NOMO-1 (cell line): ENCODE results near the gene PYGM.

Source experiments
- DNase-seq, 2 experiments: peaks; one replicate each; lab custom pipeline; 2025; ENCODE audit not compliant: unreplicated experiment in 2 of 2; lab: John Stamatoyannopoulos, UW

The PYGM gene

DNA sequence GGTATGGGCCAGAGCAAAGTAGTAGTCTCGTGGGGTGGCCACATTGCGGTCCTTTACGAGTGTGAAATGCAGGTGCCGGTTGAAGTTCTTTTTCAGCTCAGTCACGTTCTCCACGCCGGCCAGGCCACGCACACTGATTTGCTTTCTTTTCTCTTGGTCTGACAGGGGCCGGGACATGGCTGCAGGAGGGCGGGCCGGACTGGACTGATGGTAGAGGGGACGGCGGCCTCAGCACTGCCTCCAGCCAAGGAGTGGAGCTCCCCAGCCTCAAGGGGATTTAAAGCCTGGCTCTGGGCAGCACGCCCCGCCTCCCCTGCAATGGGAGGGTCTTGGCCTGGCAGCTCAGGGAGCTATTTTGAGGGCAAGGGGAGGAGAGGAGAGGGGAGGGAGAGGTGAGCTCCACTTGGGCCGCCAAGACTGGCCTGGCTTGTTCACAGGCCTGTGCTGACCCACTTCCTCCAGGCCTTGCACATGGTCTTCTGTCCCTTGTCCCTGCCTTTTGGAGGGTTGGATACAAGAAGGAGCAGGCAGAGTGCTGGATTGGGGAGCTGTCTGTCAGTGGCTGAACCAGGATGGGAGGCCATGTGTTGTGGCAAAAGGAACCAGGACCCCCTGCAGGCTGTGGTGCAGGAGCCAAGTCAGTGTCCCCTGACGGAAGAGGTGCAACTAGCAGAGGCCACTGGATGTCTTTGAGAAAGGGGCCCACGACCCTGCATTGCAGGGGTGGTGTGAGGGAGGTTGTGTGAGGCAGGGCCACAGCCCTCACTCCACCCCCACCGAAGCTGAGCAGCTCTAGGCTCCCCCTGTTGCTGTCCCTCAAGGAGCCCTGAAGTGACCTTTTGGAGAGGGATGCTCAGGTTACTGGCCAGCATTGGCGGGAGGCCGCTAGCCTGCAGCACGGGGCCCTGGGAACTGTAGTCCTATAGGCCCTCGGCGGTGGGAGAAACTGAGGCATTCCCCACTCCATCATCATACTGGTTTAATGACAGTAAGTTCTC is at the start of gene PYGM:
Gene PYGM (minus strand): TSS at position 253 of the 998 bp plus-strand sequence. CDS start 76 bp downstream, at position 177.
- DNase-seq, result no peak

DNA sequence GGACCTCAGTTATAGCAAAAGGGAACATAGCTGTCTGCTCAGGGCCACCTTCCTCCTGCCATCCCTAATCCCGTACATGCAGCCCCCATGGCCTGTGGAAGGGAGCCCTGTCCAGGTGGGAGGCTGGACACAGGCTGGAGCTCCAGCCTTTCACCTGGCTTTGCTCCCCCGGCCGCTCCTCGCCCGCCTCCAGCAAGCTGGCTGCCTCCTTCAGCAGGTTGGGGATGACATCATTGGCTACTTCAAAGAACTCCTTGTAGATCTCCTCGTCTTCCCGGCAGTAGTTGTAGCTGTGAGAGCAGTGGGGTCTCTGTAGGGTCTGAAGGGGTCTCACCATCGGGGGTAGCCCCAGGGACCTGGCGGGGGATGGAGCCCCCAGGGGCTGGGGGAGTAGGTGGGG is 45.7 kb upstream of the PYGM start:
- DNase-seq, result no peak

DNA sequence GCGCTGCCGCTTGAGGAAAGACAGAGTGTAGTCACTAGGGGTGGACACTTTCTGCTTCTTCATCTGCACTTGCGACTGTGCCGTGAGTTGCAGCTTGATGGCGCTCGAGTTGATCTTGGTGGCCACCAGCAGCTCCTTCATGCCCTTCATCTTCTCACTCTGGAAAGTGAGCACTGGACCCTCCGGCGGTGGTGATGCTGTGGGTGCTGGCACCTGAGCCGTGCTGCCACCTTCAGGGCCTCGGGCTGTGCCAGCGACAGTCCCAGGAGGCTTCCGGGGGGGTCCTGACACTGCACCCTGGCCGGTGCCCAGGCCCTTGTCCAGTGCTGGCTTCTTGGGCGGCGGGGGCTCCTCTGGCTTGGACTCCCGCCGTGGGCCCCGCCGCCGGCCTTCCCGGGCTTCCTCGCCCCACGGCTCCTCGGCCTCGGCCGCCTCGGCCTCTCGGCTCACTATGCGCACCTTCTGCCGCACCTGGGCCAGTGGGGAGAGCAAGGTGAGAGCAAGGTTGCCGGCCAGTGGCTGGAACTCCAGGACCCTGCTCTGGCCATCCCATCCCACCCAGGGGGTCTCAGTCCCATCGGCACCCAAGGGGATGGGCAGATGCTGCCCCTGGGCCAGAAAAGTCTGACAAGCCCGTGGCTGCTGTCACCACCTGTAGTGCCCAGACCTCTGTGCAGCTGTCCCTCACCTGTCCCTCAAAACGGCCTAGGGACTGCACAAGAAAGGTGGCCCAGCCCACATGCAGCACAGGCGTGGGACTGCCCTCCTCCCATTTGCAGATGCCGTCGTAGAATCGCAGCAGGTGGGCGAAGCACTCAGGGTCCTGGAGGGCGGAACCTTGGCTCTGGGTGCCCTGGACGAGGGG is 44.8 kb upstream of the PYGM start:
- DNase-seq, result no peak

- no peak for DNase-seq
Observed at GRCh38 chr11:64803846-64804345, 44.1 kb upstream of the PYGM start.

GRCh38 chr11:64803158-64803845 is 43.5 kb upstream of the PYGM start, which contains the start of gene MAP4K2:
Gene MAP4K2 (minus strand): TSS chr11:64803214. CDS start chr11:64803149, 65 bp downstream.
- peak; percentile 68 to 86 for DNase-seq

- no peak for DNase-seq
Observed at GRCh38 chr11:64802370-64803157, 42.8 kb upstream of the PYGM start.

DNA sequence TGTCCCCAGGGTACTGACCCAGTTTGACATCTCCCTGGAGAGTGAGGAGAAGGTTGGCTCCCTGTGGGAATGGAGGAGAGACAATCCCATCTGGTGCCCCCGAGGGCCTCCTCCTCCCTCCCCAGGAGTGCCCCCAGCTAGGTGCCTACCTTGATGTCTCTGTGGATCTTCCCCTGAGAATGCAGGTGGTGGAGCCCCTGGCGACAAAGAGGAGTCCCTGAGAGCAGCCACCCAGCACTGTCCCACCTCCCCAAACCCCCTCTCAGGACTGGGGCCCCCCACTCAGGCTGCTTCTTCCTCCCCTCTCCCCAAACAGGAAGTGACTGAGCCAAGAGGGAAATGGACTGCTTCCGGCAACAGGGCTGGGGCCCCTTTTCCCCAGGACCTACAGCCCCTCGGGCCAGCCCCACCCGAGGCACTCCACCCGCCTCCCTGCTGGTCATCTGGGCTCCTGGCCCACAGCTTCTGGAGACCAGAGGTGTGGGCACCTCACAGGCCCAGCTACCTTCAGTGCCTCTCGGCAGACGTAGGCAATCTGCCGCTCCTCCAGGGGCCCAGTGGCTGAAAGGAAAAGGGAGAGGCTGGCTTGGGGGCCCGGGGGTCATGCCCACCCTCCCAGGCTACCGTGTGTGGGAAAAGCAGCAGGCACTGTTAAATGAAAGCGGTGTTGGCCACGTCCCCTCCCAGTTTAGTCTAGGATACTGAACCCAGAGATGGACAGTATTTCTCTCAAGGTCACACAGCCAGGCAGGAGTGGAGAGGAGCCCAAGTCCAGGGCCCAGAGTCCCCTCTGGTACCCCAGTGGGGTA is 42.0 kb upstream of the PYGM start:
- DNase-seq, result peak; percentile 9 to 10

GRCh38 chr11:64801158-64801464 is 41.3 kb upstream of the PYGM start:
- DNase-seq, result no peak

DNA sequence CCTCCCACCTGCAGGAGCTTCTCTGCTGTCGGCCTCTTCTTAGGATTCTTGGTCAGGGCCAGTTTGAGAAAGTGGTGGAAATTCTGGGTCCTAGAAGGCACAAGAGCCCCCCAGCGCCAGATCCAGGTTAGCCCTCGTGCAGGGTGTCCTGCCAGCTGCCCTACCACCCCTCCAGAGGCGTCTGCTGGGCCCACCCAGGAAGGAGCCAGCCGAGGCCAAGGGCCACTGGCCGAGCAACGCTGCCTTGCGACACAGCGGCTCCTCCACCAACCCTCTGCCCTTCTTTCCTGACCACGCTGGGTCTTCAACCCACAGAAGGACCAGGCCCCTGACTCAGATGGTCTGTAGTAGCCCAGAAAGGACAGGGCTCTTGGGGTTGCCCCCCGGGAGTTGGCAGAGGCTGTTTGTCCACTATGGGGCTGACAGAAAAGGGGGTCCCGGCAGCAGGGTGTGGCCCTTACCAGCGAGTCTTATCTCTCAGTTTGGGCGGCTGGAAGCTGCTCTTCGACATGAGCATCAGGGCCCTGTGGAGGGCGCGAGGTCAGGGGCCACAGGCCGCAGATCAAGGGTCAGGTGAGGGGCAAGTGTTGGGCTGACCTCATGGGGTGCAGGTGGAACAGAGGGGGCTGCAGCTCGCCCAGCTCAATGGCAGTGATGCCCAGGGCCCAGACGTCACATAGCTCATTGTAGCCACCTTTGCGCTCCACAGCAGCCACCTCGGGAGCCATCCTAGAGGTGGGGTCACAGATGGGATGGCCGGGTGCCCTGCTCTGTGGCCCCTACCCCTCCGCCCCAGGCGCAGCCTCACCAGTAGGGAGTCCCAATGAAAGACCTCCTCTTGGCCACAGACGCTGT is 40.8 kb upstream of the PYGM start:
- DNase-seq, result no peak

DNA sequence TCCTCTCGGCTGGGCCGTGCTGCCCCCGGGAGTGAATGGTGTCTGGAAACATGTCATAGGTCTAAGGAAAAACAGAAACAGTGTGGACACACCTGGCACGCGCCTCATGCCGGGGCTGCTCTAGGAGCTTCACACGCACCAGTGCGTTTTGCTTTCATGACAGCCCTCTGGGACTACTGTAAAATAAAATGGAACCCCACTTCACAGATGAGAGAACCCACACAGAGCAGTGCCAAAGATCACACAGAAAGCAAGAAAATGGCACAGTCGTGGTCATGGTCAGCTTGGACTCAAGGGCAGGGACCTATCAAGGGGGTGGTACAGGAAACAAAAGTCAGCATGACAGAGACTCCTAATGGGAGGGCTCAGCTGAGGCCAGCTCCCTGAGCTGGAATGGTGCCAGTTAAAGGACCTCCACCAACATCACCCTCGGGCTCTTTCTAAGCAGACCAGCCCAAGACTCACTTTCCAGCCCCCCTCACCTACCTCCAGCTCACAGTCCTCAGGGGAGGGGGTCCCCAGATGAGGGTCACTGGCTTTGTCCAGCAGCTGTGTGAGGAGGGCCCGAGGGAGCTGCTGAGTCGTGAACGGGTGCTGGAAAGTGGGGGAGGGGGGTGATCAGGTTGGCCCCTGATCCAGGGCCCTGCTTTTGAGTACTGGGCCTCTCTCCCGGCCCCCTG is 40.0 kb upstream of the PYGM start:
- no peak for DNase-seq

DNA sequence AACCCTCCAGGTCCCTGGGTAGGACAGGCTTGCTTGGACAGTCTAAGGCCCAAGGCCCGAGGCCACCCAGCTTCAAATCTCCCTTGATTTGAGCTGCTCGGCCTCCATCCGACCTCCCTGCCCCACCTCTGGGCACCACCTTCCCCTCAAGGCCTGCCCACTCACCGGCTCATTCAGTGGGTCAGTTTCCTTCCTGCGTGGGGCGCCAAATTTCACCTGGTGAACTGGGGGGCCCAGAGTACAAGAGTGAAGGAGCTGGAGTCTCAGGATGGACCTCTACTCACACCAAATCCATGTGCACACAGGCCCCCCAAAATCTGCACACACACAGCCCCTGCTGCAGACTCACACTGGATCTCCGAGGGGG is 39.5 kb upstream of the PYGM start:
- no peak for DNase-seq

GRCh38 chr11:64796757-64797541 is 37.2 kb upstream of the PYGM start:
- DNase-seq, result no peak

- DNase-seq, result no peak
Observed at GRCh38 chr11:64796047-64796756, 36.4 kb upstream of the PYGM start.

DNA sequence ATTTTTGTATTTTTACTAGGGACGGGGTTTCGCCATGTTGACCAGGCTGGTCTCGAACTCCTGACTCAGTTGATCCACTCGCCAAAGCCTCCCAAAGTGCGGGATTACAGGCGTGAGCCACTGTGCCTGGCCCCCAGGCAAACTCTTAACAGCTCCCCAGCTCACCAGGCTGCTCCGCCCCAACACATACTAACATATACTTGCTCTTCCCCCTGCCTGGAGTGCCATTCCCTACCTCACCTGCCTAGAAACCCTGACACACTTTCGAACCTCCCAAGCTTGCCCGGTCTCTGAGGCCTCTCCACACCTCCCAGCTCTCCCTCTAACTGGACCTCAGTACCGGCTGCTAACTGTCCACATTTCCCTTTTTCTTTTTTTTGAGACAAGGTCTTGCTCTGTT is 34.8 kb upstream of the PYGM start:
- DNase-seq, result no peak

GRCh38 chr11:64793271-64794160 is 33.7 kb upstream of the PYGM start:
- DNase-seq, result no peak
